ENCODE data around the gene GTF2IRD1. TPM values are rescaled to one million over a fixed set of nuclear protein-coding genes. Genes with fewer than 3 reads are reported as not detected.

GTF2IRD1 gene
- total and polyA plus RNA-seq, 9 of the 15 experiments (the other 6 are each of a cell fraction or from before 2014, with no cell fraction given) = 9.1 to 30.2 (median 14.0) TPM

- TF ChIP-seq, protein P1, sequence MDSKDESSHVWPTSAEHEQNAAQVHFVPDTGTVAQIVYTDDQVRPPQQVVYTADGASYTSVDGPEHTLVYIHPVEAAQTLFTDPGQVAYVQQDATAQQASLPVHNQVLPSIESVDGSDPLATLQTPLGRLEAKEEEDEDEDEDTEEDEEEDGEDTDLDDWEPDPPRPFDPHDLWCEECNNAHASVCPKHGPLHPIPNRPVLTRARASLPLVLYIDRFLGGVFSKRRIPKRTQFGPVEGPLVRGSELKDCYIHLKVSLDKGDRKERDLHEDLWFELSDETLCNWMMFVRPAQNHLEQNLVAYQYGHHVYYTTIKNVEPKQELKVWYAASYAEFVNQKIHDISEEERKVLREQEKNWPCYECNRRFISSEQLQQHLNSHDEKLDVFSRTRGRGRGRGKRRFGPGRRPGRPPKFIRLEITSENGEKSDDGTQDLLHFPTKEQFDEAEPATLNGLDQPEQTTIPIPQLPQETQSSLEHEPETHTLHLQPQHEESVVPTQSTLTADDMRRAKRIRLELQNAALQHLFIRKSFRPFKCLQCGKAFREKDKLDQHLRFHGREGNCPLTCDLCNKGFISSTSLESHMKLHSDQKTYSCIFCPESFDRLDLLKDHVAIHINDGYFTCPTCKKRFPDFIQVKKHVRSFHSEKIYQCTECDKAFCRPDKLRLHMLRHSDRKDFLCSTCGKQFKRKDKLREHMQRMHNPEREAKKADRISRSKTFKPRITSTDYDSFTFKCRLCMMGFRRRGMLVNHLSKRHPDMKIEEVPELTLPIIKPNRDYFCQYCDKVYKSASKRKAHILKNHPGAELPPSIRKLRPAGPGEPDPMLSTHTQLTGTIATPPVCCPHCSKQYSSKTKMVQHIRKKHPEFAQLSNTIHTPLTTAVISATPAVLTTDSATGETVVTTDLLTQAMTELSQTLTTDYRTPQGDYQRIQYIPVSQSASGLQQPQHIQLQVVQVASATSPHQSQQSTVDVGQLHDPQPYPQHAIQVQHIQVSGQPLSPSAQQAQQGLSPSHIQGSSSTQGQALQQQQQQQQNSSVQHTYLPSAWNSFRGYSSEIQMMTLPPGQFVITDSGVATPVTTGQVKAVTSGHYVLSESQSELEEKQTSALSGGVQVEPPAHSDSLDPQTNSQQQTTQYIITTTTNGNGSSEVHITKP (IDR thresholded peaks at IDR 0.05; ENCODE audit: partially characterized antibody) = no peak
- TF ChIP-seq ELF1 (tag; IDR thresholded peaks at IDR 0.05) (no peak), DNMT1 (IDR thresholded peaks at IDR 0.05) (no peak), SRF (CRISPR knock-in tag; IDR thresholded peaks at IDR 0.05) (no peak), ESRRA (IDR thresholded peaks at IDR 0.05; ENCODE audit: borderline replicate concordance, low read depth) (peak; percentile 62; the same call in 1 of the 2 replicates), NEUROD1 (IDR thresholded peaks at IDR 0.05; ENCODE audit: borderline replicate concordance, low read depth, low read length, partially characterized antibody) (no peak), ESRRB (CRISPR knock-in tag; IDR thresholded peaks at IDR 0.05; ENCODE audit: borderline replicate concordance) (no peak), BRCA1 (IDR thresholded peaks at IDR 0.05) (no peak), BRCA1 (CRISPR knock-in tag; IDR thresholded peaks at IDR 0.05) (no peak), TAF15 (IDR thresholded peaks at IDR 0.05; ENCODE audit: low read depth, low read length) (no peak), FOXK1 (CRISPR knock-in tag; IDR thresholded peaks at IDR 0.05; ENCODE audit: borderline replicate concordance) (no peak), ARID1B (IDR thresholded peaks at IDR 0.05) (peak; percentile 71), MEF2D (tag; conservative IDR thresholded peaks at IDR 0.05; ENCODE audit: low read depth) (no peak), AFF1 (IDR thresholded peaks at IDR 0.05; ENCODE audit: low read depth in 1 of 2, partially characterized antibody in 2 of 2) (no peak), GATAD2A (IDR thresholded peaks at IDR 0.05) (0 out of 2 replicates have a peak, but pooled peaks have one; percentile 46), MBD2 (IDR thresholded peaks at IDR 0.05; ENCODE audit: borderline replicate concordance, low read depth) (0 out of 2 replicates have a peak, but pooled peaks have one; percentile 39)
- TF ChIP-seq, protein P2, sequence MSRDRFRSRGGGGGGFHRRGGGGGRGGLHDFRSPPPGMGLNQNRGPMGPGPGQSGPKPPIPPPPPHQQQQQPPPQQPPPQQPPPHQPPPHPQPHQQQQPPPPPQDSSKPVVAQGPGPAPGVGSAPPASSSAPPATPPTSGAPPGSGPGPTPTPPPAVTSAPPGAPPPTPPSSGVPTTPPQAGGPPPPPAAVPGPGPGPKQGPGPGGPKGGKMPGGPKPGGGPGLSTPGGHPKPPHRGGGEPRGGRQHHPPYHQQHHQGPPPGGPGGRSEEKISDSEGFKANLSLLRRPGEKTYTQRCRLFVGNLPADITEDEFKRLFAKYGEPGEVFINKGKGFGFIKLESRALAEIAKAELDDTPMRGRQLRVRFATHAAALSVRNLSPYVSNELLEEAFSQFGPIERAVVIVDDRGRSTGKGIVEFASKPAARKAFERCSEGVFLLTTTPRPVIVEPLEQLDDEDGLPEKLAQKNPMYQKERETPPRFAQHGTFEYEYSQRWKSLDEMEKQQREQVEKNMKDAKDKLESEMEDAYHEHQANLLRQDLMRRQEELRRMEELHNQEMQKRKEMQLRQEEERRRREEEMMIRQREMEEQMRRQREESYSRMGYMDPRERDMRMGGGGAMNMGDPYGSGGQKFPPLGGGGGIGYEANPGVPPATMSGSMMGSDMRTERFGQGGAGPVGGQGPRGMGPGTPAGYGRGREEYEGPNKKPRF (IDR thresholded peaks at IDR 0.05; ENCODE audit: low read depth, low read length) = no peak
- TF ChIP-seq, protein P3, sequence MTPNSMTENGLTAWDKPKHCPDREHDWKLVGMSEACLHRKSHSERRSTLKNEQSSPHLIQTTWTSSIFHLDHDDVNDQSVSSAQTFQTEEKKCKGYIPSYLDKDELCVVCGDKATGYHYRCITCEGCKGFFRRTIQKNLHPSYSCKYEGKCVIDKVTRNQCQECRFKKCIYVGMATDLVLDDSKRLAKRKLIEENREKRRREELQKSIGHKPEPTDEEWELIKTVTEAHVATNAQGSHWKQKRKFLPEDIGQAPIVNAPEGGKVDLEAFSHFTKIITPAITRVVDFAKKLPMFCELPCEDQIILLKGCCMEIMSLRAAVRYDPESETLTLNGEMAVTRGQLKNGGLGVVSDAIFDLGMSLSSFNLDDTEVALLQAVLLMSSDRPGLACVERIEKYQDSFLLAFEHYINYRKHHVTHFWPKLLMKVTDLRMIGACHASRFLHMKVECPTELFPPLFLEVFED (CRISPR knock-in tag; conservative IDR thresholded peaks at IDR 0.05) = no peak
These were observed 179.8 kb downstream of the GTF2IRD1 start (continued) for GRCh38 chr7:74633451-74633921.
